Mucosa of descending colon (tissue), 3 donors: ENCODE measurements around the gene CCDC85A. TPM values are rescaled to one million over a fixed set of nuclear protein-coding genes. Genes with fewer than 3 reads are reported as not detected.

Experiments
- ATAC-seq: fragments of 200-7000 bp; cut with Tn5 transposase; one replicate; pipeline ENCODE4 v1.9.1; 2020; ENCODE audit warnings: mild to moderate bottlenecking, moderate library complexity
- DNase-seq, 3 donors: peaks; one replicate each; pipeline ENCODE4 v3.0.0-alpha.2; 2020
- H3K36me3 ChIP-seq: fragments of 200-600 bp; one replicate; pipeline ENCODE4 v1.8.0; 2021; ENCODE audit warnings: low read depth, mild to moderate bottlenecking
- H3K4me1 ChIP-seq: fragments of 200-600 bp; one replicate; pipeline ENCODE4 v1.8.0; 2021; ENCODE audit warnings: low read depth, mild to moderate bottlenecking
- H3K4me3 ChIP-seq: fragments of 200-600 bp; one replicate; pipeline ENCODE4 v1.8.0; 2021; ENCODE audit warnings: mild to moderate bottlenecking
- H3K9me3 ChIP-seq: fragments of 200-600 bp; one replicate; pipeline ENCODE4 v1.8.0; 2021; ENCODE audit warnings: mild to moderate bottlenecking
- CTCF ChIP-seq: fragments of 200-600 bp; IDR thresholded peaks from one replicate; pipeline ENCODE4 v1.8.0; 2022; ENCODE audit warnings: antibody characterized with exemption, mild to moderate bottlenecking
- intact Hi-C, 2 donors: fragments of 100-400 bp; cut with DNase I in 1 of 2; cut with micrococcal nuclease in 1 of 2; formaldehyde crosslinking; loops; one replicate each; pipeline versions ENCODE4 v1.11.0 to v1.11.1; 2022; cut with DNase I, micrococcal nuclease
- total RNA-seq, 3 donors: library from RNA; stranded (reverse); fragmentation: NEBNext Ultra II Directional in 2 of 3; extraction: Animal tissue kit (Norgen Biotek cat#: 25700) in 2 of 3; gene quantifications; one replicate each; pipeline versions ENCODE4 v1.2.1 to v1.2.4, GENCODE V29; 2021 to 2023
- donor health status: DM: no; HTN: no; CAD: no; lungs with moderate emphysema.
- donor health status: DM: no; HTN: no; CAD: no.
- donor health status: DM: no; HTN: yes; CAD: no.

Gene CCDC85A
- total RNA-seq, 3 donors from 2014 or later = 0.41 to 2.7 (median 0.49) TPM

GRCh38 chr2:56335101-56335500 lies 151.3 kb downstream of the CCDC85A start:
- ATAC-seq (no peak), DNase-seq (no peak)
- H3K36me3 ChIP-seq = no peaks in the 10 kb centered on the region
- no peaks in the 10 kb centered on the region for H3K4me1 ChIP-seq
- H3K4me3 ChIP-seq = no peak overlapping the region
- intact Hi-C loops = no loop called here
- no peak for TF ChIP-seq CTCF
- no peaks in the 10 kb centered on the region for H3K9me3 ChIP-seq

- no peaks in the 10 kb centered on the region for H3K36me3 ChIP-seq
- DNase-seq (peak in 1 of 3 donors; percentile 51), ATAC-seq (peak; percentile 34)
- no peak overlapping the region for H3K4me3 ChIP-seq
- TF ChIP-seq CTCF = no peak
- H3K9me3 ChIP-seq = no peaks in the 10 kb centered on the region
- no peaks in the 10 kb centered on the region for H3K4me1 ChIP-seq
- intact Hi-C loops = no loop called here
Observed at GRCh38 chr2:56337342-56337741, 153.6 kb downstream of the CCDC85A start.

DNA sequence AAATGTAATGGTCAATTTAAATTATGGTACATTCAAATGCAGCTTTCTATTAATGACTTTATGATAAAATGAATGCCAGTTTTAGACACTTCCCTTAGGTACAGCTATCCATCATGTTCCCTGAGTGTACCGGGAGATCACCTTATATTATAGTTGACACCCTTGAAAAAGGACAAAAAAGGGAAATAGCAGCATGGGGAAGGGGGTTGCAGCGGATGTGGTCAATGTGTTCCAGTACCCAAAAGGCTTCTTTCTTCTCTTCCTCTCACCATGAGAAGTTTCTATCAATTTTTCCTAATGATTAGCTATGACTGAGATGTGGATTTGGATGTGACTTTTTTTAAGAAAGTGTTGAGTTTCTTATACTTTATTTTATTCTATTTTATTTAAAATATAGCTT lies 154.4 kb downstream of the CCDC85A start:
- Histone ChIP-seq H3K4me1 (no peaks in the 10 kb centered on the region), H3K4me3 (no peak overlapping the region), H3K9me3 (no peaks in the 10 kb centered on the region), H3K36me3 (no peaks in the 10 kb centered on the region)
- ATAC-seq (no peak), DNase-seq (no peak)
- intact Hi-C loops = no loop called here
- TF ChIP-seq CTCF = no peak

GRCh38 chr2:56344771-56345170 lies 161.0 kb downstream of the CCDC85A start:
- intact Hi-C loops = no loop called here
- no peak for TF ChIP-seq CTCF
- Histone ChIP-seq H3K9me3 (no peaks in the 10 kb centered on the region), H3K36me3 (no peaks in the 10 kb centered on the region), H3K4me3 (no peak overlapping the region), H3K4me1 (no peaks in the 10 kb centered on the region)
- ATAC-seq (no peak), DNase-seq (no peak)

GRCh38 chr2:56347881-56348280 lies 164.1 kb downstream of the CCDC85A start:
- no peak for TF ChIP-seq CTCF
- H3K36me3 ChIP-seq = no peaks in the 10 kb centered on the region
- H3K4me1 ChIP-seq = no peaks in the 10 kb centered on the region
- no peaks in the 10 kb centered on the region for H3K9me3 ChIP-seq
- ATAC-seq = no peak
- intact Hi-C loops = no loop called here
- no peak for DNase-seq
- no peak overlapping the region for H3K4me3 ChIP-seq
